Measurements from ENCODE around the gene POMT2. TPM values are rescaled to one million over a fixed set of nuclear protein-coding genes. Genes with fewer than 3 reads are reported as not detected.

POMT2 gene
- total RNA-seq, 1 donor from 2014 or later = 41.5 TPM

- Mint-ChIP-seq H3K36me3 (ENCODE audit: unreplicated experiment) (no peaks in the 10 kb centered on the region), H3K4me1 (ENCODE audit: low read depth, unreplicated experiment) (peaks cover 29% of the 10 kb centered on the region), H3K9me3 (ENCODE audit: unreplicated experiment) (no peaks in the 10 kb centered on the region), H3K27me3 (ENCODE audit: unreplicated experiment) (peaks cover 2% of the 10 kb centered on the region), H3K27ac (ENCODE audit: unreplicated experiment) (no peak overlapping the region), H3K4me3 (ENCODE audit: unreplicated experiment) (no peak overlapping the region)
- no peak for TF ChIP-seq CTCF (IDR thresholded peaks at IDR 0.05; ENCODE audit: partially characterized antibody, unreplicated experiment)
- no peak for DNase-seq
Measured at GRCh38 chr14:77279719-77280118, 41.0 kb downstream of the POMT2 start.

GRCh38 chr14:77278461-77279230, 42.0 kb downstream of the POMT2 start:
- Mint-ChIP-seq H3K36me3 (ENCODE audit: unreplicated experiment) (no peaks in the 10 kb centered on the region), H3K27ac (ENCODE audit: unreplicated experiment) (no peak overlapping the region), H3K4me1 (ENCODE audit: low read depth, unreplicated experiment) (peaks cover 26% of the 10 kb centered on the region), H3K9me3 (ENCODE audit: unreplicated experiment) (no peaks in the 10 kb centered on the region), H3K27me3 (ENCODE audit: unreplicated experiment) (peaks cover 5% of the 10 kb centered on the region), H3K4me3 (ENCODE audit: unreplicated experiment) (no peak overlapping the region)
- TF ChIP-seq CTCF (IDR thresholded peaks at IDR 0.05; ENCODE audit: partially characterized antibody, unreplicated experiment) = no peak
- no peak for DNase-seq

GRCh38 chr14:77276959-77277358, 43.7 kb downstream of the POMT2 start:
- TF ChIP-seq CTCF (IDR thresholded peaks at IDR 0.05; ENCODE audit: partially characterized antibody, unreplicated experiment) = no peak
- H3K27ac Mint-ChIP-seq (ENCODE audit: unreplicated experiment) = no peak overlapping the region
- peaks cover 5% of the 10 kb centered on the region for H3K27me3 Mint-ChIP-seq (ENCODE audit: unreplicated experiment)
- H3K4me3 Mint-ChIP-seq (ENCODE audit: unreplicated experiment) = no peak overlapping the region
- no peaks in the 10 kb centered on the region for H3K36me3 Mint-ChIP-seq (ENCODE audit: unreplicated experiment)
- H3K9me3 Mint-ChIP-seq (ENCODE audit: unreplicated experiment) = no peaks in the 10 kb centered on the region
- no peak for DNase-seq
- H3K4me1 Mint-ChIP-seq (ENCODE audit: low read depth, unreplicated experiment) = peaks cover 21% of the 10 kb centered on the region

GRCh38 chr14:77276295-77276935, 44.3 kb downstream of the POMT2 start:
- peak overlapping the region; percentile 69 for H3K4me3 Mint-ChIP-seq (ENCODE audit: unreplicated experiment)
- no peak for DNase-seq
- H3K27ac Mint-ChIP-seq (ENCODE audit: unreplicated experiment) = peak overlapping the region; percentile 68
- H3K27me3 Mint-ChIP-seq (ENCODE audit: unreplicated experiment) = peaks cover 8% of the 10 kb centered on the region
- TF ChIP-seq CTCF (IDR thresholded peaks at IDR 0.05; ENCODE audit: partially characterized antibody, unreplicated experiment) = no peak
- H3K4me1 Mint-ChIP-seq (ENCODE audit: low read depth, unreplicated experiment) = peaks cover 19% of the 10 kb centered on the region
- H3K36me3 Mint-ChIP-seq (ENCODE audit: unreplicated experiment) = no peaks in the 10 kb centered on the region
- no peaks in the 10 kb centered on the region for H3K9me3 Mint-ChIP-seq (ENCODE audit: unreplicated experiment)

- peak overlapping the region; percentile 68 for H3K27ac Mint-ChIP-seq (ENCODE audit: unreplicated experiment)
- peaks cover 16% of the 10 kb centered on the region for H3K4me1 Mint-ChIP-seq (ENCODE audit: low read depth, unreplicated experiment)
- TF ChIP-seq CTCF (IDR thresholded peaks at IDR 0.05; ENCODE audit: partially characterized antibody, unreplicated experiment) = no peak
- DNase-seq = peak; percentile 49
- no peaks in the 10 kb centered on the region for H3K9me3 Mint-ChIP-seq (ENCODE audit: unreplicated experiment)
- H3K4me3 Mint-ChIP-seq (ENCODE audit: unreplicated experiment) = peak overlapping the region; percentile 69
- peaks cover 8% of the 10 kb centered on the region for H3K27me3 Mint-ChIP-seq (ENCODE audit: unreplicated experiment)
- no peaks in the 10 kb centered on the region for H3K36me3 Mint-ChIP-seq (ENCODE audit: unreplicated experiment)
Measured at GRCh38 chr14:77275601-77276017, 45.1 kb downstream of the POMT2 start.

Measured in glutamatergic neuron (in vitro differentiated cells).